ENCODE results near the gene ENPEP.
"Not testable (repeated sequence)": the region's sequence is repeated elsewhere in the genome, so short reads cannot be mapped to it uniquely, and the experiment has no call there.

Gene ENPEP

GRCh38 chr4:110454441-110454840 lies 21.5 kb upstream of the ENPEP start:
- no peak overlapping the region for H3K4me3 ChIP-seq (ENCODE audit: low read length)
- DNase-seq (ENCODE audit: low read depth): peak; percentile 9
- TF ChIP-seq CTCF (conservative IDR thresholded peaks at IDR 0.05; ENCODE audit: low read length): no peak

GRCh38 chr4:110458494-110459266 lies 17.3 kb upstream of the ENPEP start:
- no peak for TF ChIP-seq CTCF (conservative IDR thresholded peaks at IDR 0.05; ENCODE audit: low read length)
- DNase-seq (ENCODE audit: low read depth): no peak
- no peak overlapping the region for H3K4me3 ChIP-seq (ENCODE audit: low read length)

- no peak for TF ChIP-seq CTCF (conservative IDR thresholded peaks at IDR 0.05; ENCODE audit: low read length)
- no peak overlapping the region for H3K4me3 ChIP-seq (ENCODE audit: low read length)
- DNase-seq (ENCODE audit: low read depth): no peak
Observed at GRCh38 chr4:110460074-110460746, 15.7 kb upstream of the ENPEP start.

- DNase-seq (ENCODE audit: low read depth): no peak
- no peak overlapping the region for H3K4me3 ChIP-seq (ENCODE audit: low read length)
- TF ChIP-seq CTCF (conservative IDR thresholded peaks at IDR 0.05; ENCODE audit: low read length): no peak
Observed at GRCh38 chr4:110467400-110467799, 8.6 kb upstream of the ENPEP start.

GRCh38 chr4:110472583-110473329 lies 3.2 kb upstream of the ENPEP start:
- no peak for TF ChIP-seq CTCF (conservative IDR thresholded peaks at IDR 0.05; ENCODE audit: low read length)
- DNase-seq (ENCODE audit: low read depth): no peak
- no peak overlapping the region for H3K4me3 ChIP-seq (ENCODE audit: low read length)

- TF ChIP-seq CTCF (conservative IDR thresholded peaks at IDR 0.05; ENCODE audit: low read length): no peak
- no peak overlapping the region for H3K4me3 ChIP-seq (ENCODE audit: low read length)
- no peak for DNase-seq (ENCODE audit: low read depth)
Observed at GRCh38 chr4:110474481-110474880, 1.5 kb upstream of the ENPEP start.

GRCh38 chr4:110475080-110475479 lies 875 bp upstream of the ENPEP start:
- not testable (repeated sequence) for H3K4me3 ChIP-seq (ENCODE audit: low read length); DNase-seq (ENCODE audit: low read depth)

Measured in AG10803 (cell line).